Osteoblast (primary cell): ENCODE data around the gene CNOT11. TPM values are rescaled to one million over a fixed set of nuclear protein-coding genes. Genes with fewer than 3 reads are reported as not detected.
"Not testable (repeated sequence)": the region's sequence is repeated elsewhere in the genome, so short reads cannot be mapped to it uniquely, and the experiment has no call there.

Experiments used
- DNase-seq: peaks from one replicate; pipeline ENCODE4 v3.0.0; 2011; ENCODE audit warnings: low spot score, mixed read lengths; ENCODE audit not compliant: insufficient read length; ENCODE audit errors: missing footprints
- H2AFZ ChIP-seq: 2 replicates; pipeline ENCODE4 v1.6.0; 2011; ENCODE audit warnings: mild to moderate bottlenecking, low read length
- H3K27ac ChIP-seq: 2 replicates; pipeline ENCODE4 v1.5.1; 2011; ENCODE audit warnings: mild to moderate bottlenecking, low read depth, low read length, moderate library complexity
- H3K27me3 ChIP-seq: 2 replicates; pipeline ENCODE4 v1.6.0; 2012; ENCODE audit warnings: mild to moderate bottlenecking, control low read depth, inconsistent platforms, low read length, moderate library complexity; ENCODE audit not compliant: insufficient read depth
- H3K36me3 ChIP-seq: 2 replicates; pipeline ENCODE4 v1.5.1; 2011; ENCODE audit warnings: mild to moderate bottlenecking, low read length, control low read depth, moderate library complexity; ENCODE audit not compliant: insufficient read depth
- H3K4me1 ChIP-seq: 2 replicates; pipeline ENCODE4 v1.5.1; 2011; ENCODE audit warnings: mild to moderate bottlenecking, low read length, control low read depth, moderate library complexity; ENCODE audit not compliant: insufficient read depth
- H3K4me2 ChIP-seq: 2 replicates; pipeline ENCODE4 v1.6.0; 2011; ENCODE audit warnings: mild to moderate bottlenecking, low read length; ENCODE audit not compliant: insufficient read depth
- H3K4me3 ChIP-seq: fragments of 200-600 bp; sonication (generic); 3 replicates; pipeline ENCODE4 v1.5.1; 2012; ENCODE audit warnings: mild to moderate bottlenecking, low read length, inconsistent platforms; ENCODE audit not compliant: insufficient read depth
- H3K79me2 ChIP-seq: 2 replicates; pipeline ENCODE4 v1.6.0; 2012; ENCODE audit warnings: mild to moderate bottlenecking, low read length, control low read depth, inconsistent platforms; ENCODE audit not compliant: insufficient read depth
- H3K9me3 ChIP-seq: 2 replicates; pipeline ENCODE4 v1.5.1; 2011; ENCODE audit warnings: low read depth, low read length, control low read depth
- H4K20me1 ChIP-seq: 2 replicates; pipeline ENCODE4 v1.6.0; 2012; ENCODE audit warnings: mild to moderate bottlenecking, low read length, control low read depth; ENCODE audit not compliant: insufficient read depth
- CTCF ChIP-seq: IDR thresholded peaks from 2 replicates; pipeline ENCODE4 v1.5.1; 2011; ENCODE audit warnings: mild to moderate bottlenecking, low read depth, low read length, moderate library complexity; ENCODE audit errors: extremely low read depth
- total RNA-seq: library from RNA; depleted of rRNA; stranded (reverse); fragments of >200 nt; gene quantifications from 2 replicates; pipeline ENCODE4 v1.2.3, GENCODE V29; 2012

CNOT11 gene
- total RNA-seq, 1 donor = 43.4 TPM

- Histone ChIP-seq H2AFZ (no peak overlapping the region), H4K20me1 (no peaks in the 10 kb centered on the region), H3K27me3 (no peaks in the 10 kb centered on the region), H3K4me3 (no peak overlapping the region), H3K79me2 (no peaks in the 10 kb centered on the region), H3K27ac (no peak overlapping the region), H3K36me3 (no peaks in the 10 kb centered on the region), H3K9me3 (no peaks in the 10 kb centered on the region), H3K4me1 (no peaks in the 10 kb centered on the region), H3K4me2 (no peak overlapping the region)
- no peak for TF ChIP-seq CTCF
- no peak for DNase-seq
Measured at GRCh38 chr2:101234169-101234938, 18.3 kb upstream of the CNOT11 start.

- H3K4me2 ChIP-seq, H4K20me1 ChIP-seq, H3K4me1 ChIP-seq, H3K4me3 ChIP-seq, H2AFZ ChIP-seq, H3K9me3 ChIP-seq, H3K27ac ChIP-seq, H3K27me3 ChIP-seq, H3K79me2 ChIP-seq, H3K36me3 ChIP-seq, DNase-seq: not testable (repeated sequence)
Measured at GRCh38 chr2:101235956-101236355, 16.7 kb upstream of the CNOT11 start.

GRCh38 chr2:101237944-101238343, 14.7 kb upstream of the CNOT11 start:
- not testable (repeated sequence) for H3K9me3 ChIP-seq, H3K4me2 ChIP-seq, DNase-seq, H3K27me3 ChIP-seq, H3K4me1 ChIP-seq, H3K36me3 ChIP-seq, H3K79me2 ChIP-seq, H3K4me3 ChIP-seq, H4K20me1 ChIP-seq, H2AFZ ChIP-seq, H3K27ac ChIP-seq

- H2AFZ ChIP-seq = no peak overlapping the region
- H3K79me2 ChIP-seq = no peaks in the 10 kb centered on the region
- no peaks in the 10 kb centered on the region for H3K4me1 ChIP-seq
- H4K20me1 ChIP-seq = no peaks in the 10 kb centered on the region
- no peaks in the 10 kb centered on the region for H3K9me3 ChIP-seq
- no peak overlapping the region for H3K4me2 ChIP-seq
- no peaks in the 10 kb centered on the region for H3K36me3 ChIP-seq
- H3K4me3 ChIP-seq = no peak overlapping the region
- no peaks in the 10 kb centered on the region for H3K27me3 ChIP-seq
- no peak overlapping the region for H3K27ac ChIP-seq
- DNase-seq = no peak
- TF ChIP-seq CTCF = no peak
Measured at GRCh38 chr2:101238930-101239759, 13.5 kb upstream of the CNOT11 start.

GRCh38 chr2:101239760-101240118, 12.9 kb upstream of the CNOT11 start:
- not testable (repeated sequence) for H3K79me2 ChIP-seq, H3K4me3 ChIP-seq, DNase-seq, H4K20me1 ChIP-seq, H3K27me3 ChIP-seq, H2AFZ ChIP-seq, H3K4me2 ChIP-seq, H3K9me3 ChIP-seq, H3K36me3 ChIP-seq, H3K4me1 ChIP-seq, H3K27ac ChIP-seq
